D721Med (cell line): ENCODE data around the gene BLVRA.

Experiments
- DNase-seq: peaks from one replicate; pipeline ENCODE4 v3.0.0; 2011; ENCODE audit warnings: low spot score; ENCODE audit not compliant: insufficient read length
- FAIRE-seq: peaks from 2 replicates; lab custom pipeline; 2011; peaks lifted over from hg19 to GRCh38; lab: Jason Lieb, UNC
- CTCF ChIP-seq: IDR thresholded peaks from 2 replicates; pipeline ENCODE4 v1.5.1; 2012; ENCODE audit warnings: mild to moderate bottlenecking, control low read depth; ENCODE audit not compliant: insufficient read depth; ENCODE audit errors: missing control alignments

Gene BLVRA

GRCh38 chr7:43851805-43852204, 93.3 kb downstream of the BLVRA start:
- DNase-seq (no peak), FAIRE-seq (no peak)
- TF ChIP-seq CTCF = no peak

GRCh38 chr7:43855176-43855575, 96.7 kb downstream of the BLVRA start:
- FAIRE-seq = no peak
- no peak for DNase-seq
- no peak for TF ChIP-seq CTCF

GRCh38 chr7:43856316-43856715, 97.8 kb downstream of the BLVRA start:
- FAIRE-seq = no peak
- TF ChIP-seq CTCF = no peak
- no peak for DNase-seq
